OCI-LY7 (cell line): Measurements from ENCODE around the gene CYP4F11. TPM values are rescaled to one million over a fixed set of nuclear protein-coding genes. Genes with fewer than 3 reads are reported as not detected.
"Not testable (repeated sequence)": the region's sequence is repeated elsewhere in the genome, so short reads cannot be mapped to it uniquely, and the experiment has no call there.

ENCODE experiments used
- BruUV-seq: library from RNA; stranded (reverse); fragments of 400-500 nt; replicated peaks from 2 replicates; lab custom pipeline; 2021; lab: Mats Ljungman, UMichigan
- CTCF ChIA-PET: fragments of 300-600 bp; sonication (Branson Sonifier 250); formaldehyde crosslinking; loops from one replicate; lab custom pipeline; 2022; ENCODE audit warnings: antibody characterized with exemption; ENCODE audit not compliant: unreplicated experiment; lab: Charles Lee
- POLR2A ChIA-PET: fragments of 300-600 bp; sonication (Branson Sonifier 250); formaldehyde crosslinking; loops from one replicate; lab custom pipeline; 2022; ENCODE audit warnings: antibody characterized with exemption; lab: Charles Lee
- DNase-seq: peaks from one replicate; pipeline ENCODE4 v3.0.0-alpha.2; 2015; ENCODE audit warnings: low spot score
- H2AFZ ChIP-seq: fragments of 200-600 bp; sonication (generic), shearing (Covaris generic); 2 replicates; pipeline ENCODE4 v1.6.1; 2014; ENCODE audit warnings: mild to moderate bottlenecking, antibody characterized with exemption, low read length, moderate library complexity
- H3K27ac ChIP-seq: fragments of 200-600 bp; sonication (generic); 2 replicates; pipeline ENCODE4 v1.5.1; 2014; ENCODE audit warnings: mixed run types, low read depth, mild to moderate bottlenecking, moderate library complexity, low read length, inconsistent platforms; ENCODE audit not compliant: poor library complexity, severe bottlenecking
- H3K36me3 ChIP-seq: fragments of 200-600 bp; sonication (generic); 2 replicates; pipeline ENCODE4 v1.6.1; 2014; ENCODE audit warnings: mild to moderate bottlenecking, antibody characterized with exemption, low read length, moderate library complexity, mixed read lengths; ENCODE audit not compliant: insufficient read depth
- H3K4me1 ChIP-seq: fragments of 200-600 bp; sonication (generic); 2 replicates; pipeline ENCODE4 v1.5.1; 2014; ENCODE audit warnings: mild to moderate bottlenecking, low read length; ENCODE audit not compliant: insufficient read depth, poor library complexity, severe bottlenecking
- H3K4me2 ChIP-seq: fragments of 200-600 bp; sonication (generic); 2 replicates; pipeline ENCODE4 v1.6.1; 2014; ENCODE audit warnings: mild to moderate bottlenecking, low read length
- H3K4me3 ChIP-seq: fragments of 200-600 bp; sonication (generic); 2 replicates; pipeline ENCODE4 v1.5.1; 2014; ENCODE audit warnings: mild to moderate bottlenecking, low read depth, low read length; ENCODE audit not compliant: poor library complexity, severe bottlenecking
- H3K79me2 ChIP-seq: fragments of 200-600 bp; sonication (generic); 2 replicates; pipeline ENCODE4 v1.6.1; 2016; ENCODE audit warnings: low read depth, mild to moderate bottlenecking, low read length, moderate library complexity, mixed read lengths; ENCODE audit not compliant: insufficient read depth
- H3K9me2 ChIP-seq: fragments of 200-600 bp; sonication (generic); 2 replicates; pipeline ENCODE4 v1.6.1; 2016; ENCODE audit warnings: mild to moderate bottlenecking, low read length, mixed read lengths; ENCODE audit not compliant: insufficient read depth
- H3K9me3 ChIP-seq: fragments of 200-600 bp; sonication (generic); 2 replicates; pipeline ENCODE4 v1.6.1; 2014; ENCODE audit warnings: mild to moderate bottlenecking, mixed run types, low read length, mixed read lengths
- H4K20me1 ChIP-seq: fragments of 200-600 bp; sonication (generic); 2 replicates; pipeline ENCODE4 v1.6.1; 2014; ENCODE audit warnings: mild to moderate bottlenecking, antibody characterized with exemption, low read length, moderate library complexity, mixed read lengths; ENCODE audit not compliant: insufficient read depth
- EZH2phosphoT487 ChIP-seq: fragments of 200-600 bp; sonication (generic); IDR thresholded peaks from 2 replicates; pipeline ENCODE4 v1.6.1; 2018; ENCODE audit warnings: low read depth, borderline replicate concordance, mild to moderate bottlenecking, mixed run types, antibody characterized with exemption, low read length, moderate library complexity, mixed read lengths
- intact Hi-C: fragments of 100-400 bp; cut with micrococcal nuclease; formaldehyde crosslinking; loops from one replicate; pipeline ENCODE4 v1.10.0; 2022; ENCODE audit not compliant: unreplicated experiment
- total RNA-seq, 2 experiments: library from RNA; depleted of rRNA in 1 of 2; stranded (reverse); fragments of >200 nt in 1 of 2; shearing (Covaris generic) in 1 of 2; gene quantifications; 2 replicates each; pipeline ENCODE4 v1.2.3, GENCODE V29; 2014 to 2022
- TF ChIP-seq, protein P1 (sequence below): fragments of 200-600 bp; sonication (generic); conservative IDR thresholded peaks from 2 replicates; pipeline ENCODE4 v1.5.1; 2014; ENCODE audit warnings: mild to moderate bottlenecking, antibody characterized with exemption, low read length, moderate library complexity, mixed read lengths

CYP4F11 gene
- total RNA-seq, 2 experiments from 2014 or later = 0.22 to 0.25 TPM

DNA sequence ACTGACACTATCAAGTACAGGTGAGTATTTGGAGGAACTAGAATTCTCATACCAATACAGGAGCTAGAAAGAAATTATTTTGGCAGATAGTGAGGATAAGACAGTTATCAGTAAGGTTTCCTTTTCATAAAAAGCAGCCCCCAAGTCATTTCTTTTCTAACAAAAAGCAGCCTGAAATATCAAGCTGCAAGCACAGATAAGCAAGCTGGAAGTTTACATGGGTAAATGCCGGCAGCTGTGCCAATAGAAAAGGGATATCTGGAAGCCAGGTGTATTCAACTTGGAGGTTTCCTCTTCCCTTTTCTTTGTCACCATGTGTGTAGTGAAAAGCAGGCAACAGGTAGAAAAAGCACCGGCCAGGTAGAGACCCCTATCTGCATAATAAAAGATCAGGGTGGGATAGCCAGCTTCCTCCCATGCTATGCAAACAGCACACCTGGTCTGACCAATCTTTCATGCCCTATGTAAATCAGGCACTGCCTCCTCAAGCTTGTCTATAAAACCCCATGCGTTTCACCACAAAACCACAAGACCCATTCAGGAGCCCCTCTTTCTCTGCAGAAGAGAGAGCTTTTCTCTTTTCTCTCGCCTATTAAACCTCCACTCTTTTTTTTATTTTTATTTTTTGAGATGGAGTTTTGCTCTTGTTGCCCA, 59.4 kb downstream of the CYP4F11 start:
- Histone ChIP-seq H3K4me3 (no peak overlapping the region), H3K9me3 (no peaks in the 10 kb centered on the region), H3K4me1 (no peaks in the 10 kb centered on the region), H3K79me2 (no peaks in the 10 kb centered on the region), H3K4me2 (no peak overlapping the region), H3K9me2 (no peaks in the 10 kb centered on the region), H2AFZ (no peak overlapping the region), H3K36me3 (no peaks in the 10 kb centered on the region), H3K27ac (no peak overlapping the region), H4K20me1 (no peaks in the 10 kb centered on the region)
- ChIA-PET CTCF (no interaction called here), POLR2A (interaction anchor here (0.6 kb wide), 1 partner anchor 1582 kb away, joined by 3 read pairs; no protein-coding TSS in a partner anchor)
- no peak for DNase-seq
- TF ChIP-seq, protein P1, sequence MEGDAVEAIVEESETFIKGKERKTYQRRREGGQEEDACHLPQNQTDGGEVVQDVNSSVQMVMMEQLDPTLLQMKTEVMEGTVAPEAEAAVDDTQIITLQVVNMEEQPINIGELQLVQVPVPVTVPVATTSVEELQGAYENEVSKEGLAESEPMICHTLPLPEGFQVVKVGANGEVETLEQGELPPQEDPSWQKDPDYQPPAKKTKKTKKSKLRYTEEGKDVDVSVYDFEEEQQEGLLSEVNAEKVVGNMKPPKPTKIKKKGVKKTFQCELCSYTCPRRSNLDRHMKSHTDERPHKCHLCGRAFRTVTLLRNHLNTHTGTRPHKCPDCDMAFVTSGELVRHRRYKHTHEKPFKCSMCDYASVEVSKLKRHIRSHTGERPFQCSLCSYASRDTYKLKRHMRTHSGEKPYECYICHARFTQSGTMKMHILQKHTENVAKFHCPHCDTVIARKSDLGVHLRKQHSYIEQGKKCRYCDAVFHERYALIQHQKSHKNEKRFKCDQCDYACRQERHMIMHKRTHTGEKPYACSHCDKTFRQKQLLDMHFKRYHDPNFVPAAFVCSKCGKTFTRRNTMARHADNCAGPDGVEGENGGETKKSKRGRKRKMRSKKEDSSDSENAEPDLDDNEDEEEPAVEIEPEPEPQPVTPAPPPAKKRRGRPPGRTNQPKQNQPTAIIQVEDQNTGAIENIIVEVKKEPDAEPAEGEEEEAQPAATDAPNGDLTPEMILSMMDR = no peak
- TF ChIP-seq EZH2phosphoT487 = no peak
- intact Hi-C loops = no loop called here
- no TSS peak for BruUV-seq

DNA sequence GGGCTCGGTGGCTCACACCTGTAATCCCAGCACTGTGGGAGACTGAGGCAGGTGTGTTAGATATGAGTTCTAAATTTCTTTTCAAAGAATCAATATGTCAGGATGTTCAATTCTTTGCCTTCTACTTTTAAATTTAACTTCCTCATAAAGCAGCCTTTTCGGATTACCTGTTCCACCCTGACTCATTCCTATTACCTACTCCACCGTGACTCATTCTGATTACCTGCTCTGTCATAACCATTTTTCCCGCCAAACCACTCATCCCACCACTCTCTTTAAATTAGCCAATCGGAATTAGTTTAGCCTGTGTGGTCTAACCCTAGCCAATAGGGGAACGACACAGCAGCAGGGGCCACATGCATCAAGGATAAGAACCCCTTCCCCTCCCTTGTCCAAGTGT, 60.6 kb downstream of the CYP4F11 start:
- H3K4me3 ChIP-seq, H3K9me3 ChIP-seq, H3K36me3 ChIP-seq, H4K20me1 ChIP-seq, DNase-seq, H3K4me1 ChIP-seq, H3K27ac ChIP-seq, intact Hi-C loops, POLR2A ChIA-PET, H3K9me2 ChIP-seq, H3K79me2 ChIP-seq, CTCF ChIA-PET, BruUV-seq, H2AFZ ChIP-seq, H3K4me2 ChIP-seq: not testable (repeated sequence)

DNA sequence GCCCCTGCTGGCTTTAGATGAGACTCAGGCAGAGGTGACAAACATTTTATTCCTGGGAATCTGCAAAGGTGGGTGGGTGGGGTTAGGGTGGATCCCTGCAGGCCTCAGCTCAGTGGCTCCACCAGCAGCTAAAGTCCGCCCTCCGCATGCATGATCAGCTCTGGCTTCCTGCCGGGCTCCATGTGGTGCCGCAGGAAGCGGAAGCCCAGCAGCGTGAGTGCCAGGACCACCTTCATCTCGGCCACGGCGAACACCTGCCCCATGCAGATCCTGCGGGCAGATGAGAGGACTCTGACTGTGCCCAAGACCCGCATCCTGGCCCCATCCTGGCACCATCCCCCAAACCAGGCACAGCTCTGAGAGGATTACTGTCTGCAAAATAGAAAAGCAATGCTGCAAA, 62.8 kb downstream of the CYP4F11 start:
- no TSS peak for BruUV-seq
- Histone ChIP-seq H3K4me2 (no peak overlapping the region), H3K9me3 (no peaks in the 10 kb centered on the region), H3K4me3 (no peak overlapping the region), H3K27ac (no peak overlapping the region), H4K20me1 (no peaks in the 10 kb centered on the region), H3K9me2 (no peaks in the 10 kb centered on the region), H3K79me2 (no peaks in the 10 kb centered on the region), H3K36me3 (no peaks in the 10 kb centered on the region), H3K4me1 (no peaks in the 10 kb centered on the region), H2AFZ (no peak overlapping the region)
- DNase-seq = no peak
- no peak for TF ChIP-seq EZH2phosphoT487
- TF ChIP-seq, protein P1 = no peak
- intact Hi-C loops = no loop called here
- ChIA-PET CTCF (no interaction called here), POLR2A (no interaction called here)
